ENCODE measurements around the gene MDM2.

MDM2 gene

DNA sequence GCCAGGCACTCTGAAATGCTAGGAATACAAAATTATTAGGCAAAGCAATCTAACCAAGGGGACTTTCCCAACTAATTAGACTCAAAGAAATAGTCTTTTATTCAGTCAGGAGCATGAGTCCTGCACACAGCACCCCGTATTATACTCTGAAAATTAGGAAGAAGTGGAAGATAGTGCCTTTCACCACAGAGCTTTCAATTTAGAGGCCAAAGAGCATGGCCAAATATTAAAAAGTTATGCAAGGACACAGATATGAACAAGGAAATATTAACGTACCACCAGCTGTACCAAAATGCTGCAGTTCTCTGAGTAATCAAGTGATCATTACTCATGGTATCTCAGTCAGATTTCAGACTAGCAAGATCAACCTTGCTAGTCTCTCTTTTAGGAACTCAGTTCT lies 22.6 kb upstream of the MDM2 start:
- no peak for DNase-seq (ENCODE audit: low read depth)
- no peak overlapping the region for H3K4me3 ChIP-seq (ENCODE audit: low read depth, low read length)
- TF ChIP-seq, protein P1, sequence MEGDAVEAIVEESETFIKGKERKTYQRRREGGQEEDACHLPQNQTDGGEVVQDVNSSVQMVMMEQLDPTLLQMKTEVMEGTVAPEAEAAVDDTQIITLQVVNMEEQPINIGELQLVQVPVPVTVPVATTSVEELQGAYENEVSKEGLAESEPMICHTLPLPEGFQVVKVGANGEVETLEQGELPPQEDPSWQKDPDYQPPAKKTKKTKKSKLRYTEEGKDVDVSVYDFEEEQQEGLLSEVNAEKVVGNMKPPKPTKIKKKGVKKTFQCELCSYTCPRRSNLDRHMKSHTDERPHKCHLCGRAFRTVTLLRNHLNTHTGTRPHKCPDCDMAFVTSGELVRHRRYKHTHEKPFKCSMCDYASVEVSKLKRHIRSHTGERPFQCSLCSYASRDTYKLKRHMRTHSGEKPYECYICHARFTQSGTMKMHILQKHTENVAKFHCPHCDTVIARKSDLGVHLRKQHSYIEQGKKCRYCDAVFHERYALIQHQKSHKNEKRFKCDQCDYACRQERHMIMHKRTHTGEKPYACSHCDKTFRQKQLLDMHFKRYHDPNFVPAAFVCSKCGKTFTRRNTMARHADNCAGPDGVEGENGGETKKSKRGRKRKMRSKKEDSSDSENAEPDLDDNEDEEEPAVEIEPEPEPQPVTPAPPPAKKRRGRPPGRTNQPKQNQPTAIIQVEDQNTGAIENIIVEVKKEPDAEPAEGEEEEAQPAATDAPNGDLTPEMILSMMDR (IDR thresholded peaks at IDR 0.05; ENCODE audit: control insufficient read depth, extremely low read depth, insufficient read depth): no peak

DNA sequence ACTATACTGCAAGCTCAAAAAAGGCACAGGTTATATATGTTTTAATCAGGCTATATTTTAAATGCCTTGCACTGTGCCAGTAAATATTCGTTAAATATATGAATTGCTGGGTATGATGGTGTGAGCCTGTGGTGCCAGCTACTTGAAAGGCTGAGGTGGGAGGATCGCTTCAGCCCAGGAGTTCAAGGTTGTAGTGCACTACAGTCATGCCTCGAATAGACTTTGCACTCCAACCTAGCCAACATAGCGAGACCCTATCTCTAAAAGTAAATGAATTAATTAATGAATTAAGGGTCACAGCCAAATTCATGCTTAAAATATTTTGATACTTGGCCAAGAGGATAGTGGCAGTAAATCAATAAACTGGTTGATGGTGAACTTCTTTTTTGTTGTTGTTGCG lies 22.2 kb upstream of the MDM2 start:
- no peak overlapping the region for H3K4me3 ChIP-seq (ENCODE audit: low read depth, low read length)
- TF ChIP-seq, protein P1 (IDR thresholded peaks at IDR 0.05; ENCODE audit: control insufficient read depth, extremely low read depth, insufficient read depth): no peak
- DNase-seq (ENCODE audit: low read depth): no peak

DNA sequence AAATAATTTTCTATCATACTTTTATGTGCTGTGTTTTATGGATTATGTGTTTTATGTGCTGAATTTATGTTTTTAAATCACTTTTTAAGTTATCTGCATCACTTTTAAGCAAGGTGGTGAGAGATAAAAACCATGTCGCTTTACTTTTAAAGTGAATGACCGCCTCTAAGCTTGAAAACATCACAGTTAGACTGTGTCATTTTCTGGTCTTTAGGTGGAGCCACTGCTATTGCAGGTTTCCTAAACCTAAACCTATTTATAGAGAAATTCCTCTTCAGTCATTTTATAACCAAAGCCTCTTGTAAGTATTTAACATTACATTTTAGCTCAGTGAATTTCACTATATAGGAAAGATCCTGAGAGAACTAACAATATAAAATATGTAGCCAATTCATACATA lies 21.0 kb upstream of the MDM2 start:
- DNase-seq (ENCODE audit: low read depth): no peak
- TF ChIP-seq, protein P1 (IDR thresholded peaks at IDR 0.05; ENCODE audit: control insufficient read depth, extremely low read depth, insufficient read depth): peak; percentile 46
- H3K4me3 ChIP-seq (ENCODE audit: low read depth, low read length): no peak overlapping the region

DNA sequence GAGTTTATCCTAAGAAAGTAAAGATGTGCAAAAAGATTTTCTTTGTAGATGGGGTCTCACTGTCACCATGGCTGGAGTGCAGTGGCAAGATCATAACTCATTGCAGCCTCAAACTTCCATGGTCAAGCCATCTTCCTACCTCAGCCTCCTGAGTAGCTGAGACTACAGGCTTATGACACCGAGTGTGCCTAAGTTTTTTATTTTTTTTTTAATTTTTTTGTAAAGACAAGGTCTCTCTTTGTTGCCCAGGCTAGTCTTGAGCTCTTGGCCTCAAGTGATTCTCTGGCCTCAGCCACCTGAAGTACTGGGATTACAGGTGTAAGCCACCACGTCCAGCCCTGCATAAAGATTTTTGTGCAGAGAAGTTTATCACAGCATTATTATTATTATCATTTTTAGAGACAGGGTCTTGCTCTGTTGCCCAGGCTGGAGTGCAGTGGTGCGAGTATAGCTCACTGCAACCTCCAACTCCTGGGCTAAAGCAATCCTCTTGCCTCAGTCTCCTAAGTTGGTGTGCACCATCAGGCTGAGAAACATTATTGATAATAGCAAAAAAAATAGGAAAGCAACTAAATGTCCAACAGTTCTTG lies 19.3 kb upstream of the MDM2 start:
- DNase-seq (ENCODE audit: low read depth): no peak
- no peak overlapping the region for H3K4me3 ChIP-seq (ENCODE audit: low read depth, low read length)
- TF ChIP-seq, protein P1 (IDR thresholded peaks at IDR 0.05; ENCODE audit: control insufficient read depth, extremely low read depth, insufficient read depth): no peak

DNA sequence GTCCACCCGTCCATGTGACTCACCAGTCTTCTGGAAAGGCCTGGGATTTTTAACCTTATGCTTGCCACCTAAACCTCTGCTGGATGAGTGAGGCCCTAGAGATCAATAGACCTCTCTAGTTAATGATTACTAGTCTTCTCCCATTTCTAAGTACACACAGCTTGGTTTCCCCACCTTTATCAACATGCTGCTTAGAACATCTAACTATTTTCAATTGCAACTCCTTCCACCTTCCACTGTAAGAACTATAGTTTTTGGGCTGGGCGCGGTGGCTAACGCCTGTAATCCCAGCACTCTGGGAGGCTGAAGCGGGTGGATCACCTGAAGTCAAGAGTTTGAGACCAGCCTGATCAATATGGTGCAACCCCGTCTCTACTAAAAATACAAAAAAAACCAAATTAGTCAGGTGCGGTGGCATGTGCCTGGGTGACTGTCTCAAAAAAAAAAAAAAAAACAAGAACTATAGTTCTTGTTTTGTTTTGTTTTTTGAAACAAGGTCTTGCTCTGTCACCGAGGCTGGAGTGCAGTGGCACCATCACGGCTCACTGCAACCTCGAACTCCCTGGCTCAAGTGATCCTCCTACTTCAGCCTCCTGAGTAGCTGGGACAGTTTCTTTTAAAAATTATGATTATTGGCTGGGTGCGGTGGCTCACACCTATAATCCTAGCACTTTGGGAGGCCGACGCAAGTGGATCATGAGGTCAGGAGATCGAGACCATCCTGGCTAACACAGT lies 18.7 kb upstream of the MDM2 start:
- TF ChIP-seq, protein P1 (IDR thresholded peaks at IDR 0.05; ENCODE audit: control insufficient read depth, extremely low read depth, insufficient read depth): no peak
- H3K4me3 ChIP-seq (ENCODE audit: low read depth, low read length): no peak overlapping the region
- DNase-seq (ENCODE audit: low read depth): no peak

DNA sequence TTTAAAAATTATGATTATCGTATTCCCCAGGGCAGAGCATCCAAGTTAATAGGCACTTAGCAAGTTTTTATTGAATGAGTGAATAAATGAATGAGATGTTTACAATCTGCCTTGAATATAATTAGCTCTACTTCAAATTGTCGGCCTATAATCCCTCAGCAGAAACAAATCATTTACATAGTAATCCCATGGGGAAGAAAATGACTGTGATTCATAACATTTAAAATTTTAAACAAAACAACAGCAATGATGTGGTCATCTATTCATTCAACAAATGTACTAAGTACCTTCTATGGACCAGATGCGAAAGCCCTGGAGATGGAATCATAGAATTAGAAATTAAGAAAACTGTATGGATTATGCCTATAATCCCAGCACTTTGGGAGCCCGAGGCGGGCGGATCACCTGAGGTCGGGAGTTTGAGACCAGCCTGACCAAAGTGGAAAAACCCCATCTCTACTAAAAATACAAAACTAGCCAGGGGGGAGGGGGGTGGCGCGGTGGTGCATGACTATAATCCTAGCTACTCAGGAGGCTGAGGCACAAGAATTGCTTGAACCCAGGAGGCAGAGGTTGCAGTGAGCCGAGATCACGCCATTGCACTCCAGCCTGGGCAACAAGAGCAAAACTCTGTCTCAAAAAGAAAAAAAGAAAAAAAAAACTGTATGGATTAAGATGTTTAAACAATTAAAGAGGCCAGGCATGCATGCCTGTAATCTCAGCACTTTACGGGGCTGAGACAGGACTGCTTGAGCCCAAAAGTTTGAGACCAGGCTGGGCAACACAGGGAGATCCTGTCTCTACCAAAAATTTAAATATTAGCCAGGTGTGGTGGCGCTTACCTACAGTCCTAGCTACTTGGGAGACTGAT lies 17.7 kb upstream of the MDM2 start:
- no peak for DNase-seq (ENCODE audit: low read depth)
- TF ChIP-seq, protein P1 (IDR thresholded peaks at IDR 0.05; ENCODE audit: control insufficient read depth, extremely low read depth, insufficient read depth): no peak

More for the DNA sequence above, 17.7 kb upstream of the MDM2 start:
- H3K4me3 ChIP-seq (ENCODE audit: low read depth, low read length): no peak overlapping the region

Data from LNCaP clone FGC (cell line).